RWPE2 (cell line): ENCODE measurements around the gene SNAP47.

Experiments
- ATAC-seq: fragments of 200-7000 bp; cut with Tn5 transposase; 3 replicates; pipeline ENCODE4 v1.9.1; 2021; ENCODE audit warnings: low read depth
- DNase-seq: peaks from one replicate; pipeline ENCODE4 v3.0.0-alpha.2; 2020; ENCODE audit warnings: low spot score
- H3K27ac ChIP-seq: fragments of 450-650 bp; 2 replicates; pipeline ENCODE4 v1.5.1; 2017; ENCODE audit warnings: mild to moderate bottlenecking; ENCODE audit not compliant: poor library complexity, severe bottlenecking
- H3K27me3 ChIP-seq: fragments of 250-450 bp; sonication (Bioruptor Pico); 2 replicates; pipeline ENCODE4 v1.5.1; 2021; ENCODE audit warnings: mild to moderate bottlenecking, moderate library complexity; ENCODE audit not compliant: insufficient read depth, poor library complexity, severe bottlenecking
- H3K36me3 ChIP-seq: fragments of 250-450 bp; sonication (Bioruptor Pico); 2 replicates; pipeline ENCODE4 v1.5.1; 2020; ENCODE audit warnings: low read depth, mild to moderate bottlenecking, moderate library complexity
- H3K4me1 ChIP-seq: fragments of 250-450 bp; sonication (Bioruptor Pico); 2 replicates; pipeline ENCODE4 v1.5.1; 2021; ENCODE audit warnings: mild to moderate bottlenecking, moderate library complexity; ENCODE audit not compliant: insufficient read depth, poor library complexity, severe bottlenecking
- H3K4me3 ChIP-seq: fragments of 250-450 bp; sonication (Bioruptor Pico); 2 replicates; pipeline ENCODE4 v1.5.1; 2021; ENCODE audit warnings: mild to moderate bottlenecking, moderate library complexity; ENCODE audit not compliant: severe bottlenecking
- H3K9me3 ChIP-seq: fragments of 250-450 bp; sonication (Bioruptor Pico); 2 replicates; pipeline ENCODE4 v1.5.1; 2021; ENCODE audit warnings: mild to moderate bottlenecking, moderate library complexity; ENCODE audit not compliant: severe bottlenecking
- TF ChIP-seq, protein P1 (sequence below): fragments of 450-650 bp; IDR thresholded peaks from one replicate; pipeline ENCODE4 v1.5.1; 2017; ENCODE audit warnings: mild to moderate bottlenecking, moderate library complexity; ENCODE audit not compliant: poor library complexity, severe bottlenecking

The SNAP47 gene

GRCh38 chr1:227769936-227770494 is 34.8 kb downstream of the SNAP47 start:
- H3K4me3 ChIP-seq: no peak overlapping the region
- no peaks in the 10 kb centered on the region for H3K27me3 ChIP-seq
- no peaks in the 10 kb centered on the region for H3K36me3 ChIP-seq
- H3K9me3 ChIP-seq: no peaks in the 10 kb centered on the region
- TF ChIP-seq, protein P1, sequence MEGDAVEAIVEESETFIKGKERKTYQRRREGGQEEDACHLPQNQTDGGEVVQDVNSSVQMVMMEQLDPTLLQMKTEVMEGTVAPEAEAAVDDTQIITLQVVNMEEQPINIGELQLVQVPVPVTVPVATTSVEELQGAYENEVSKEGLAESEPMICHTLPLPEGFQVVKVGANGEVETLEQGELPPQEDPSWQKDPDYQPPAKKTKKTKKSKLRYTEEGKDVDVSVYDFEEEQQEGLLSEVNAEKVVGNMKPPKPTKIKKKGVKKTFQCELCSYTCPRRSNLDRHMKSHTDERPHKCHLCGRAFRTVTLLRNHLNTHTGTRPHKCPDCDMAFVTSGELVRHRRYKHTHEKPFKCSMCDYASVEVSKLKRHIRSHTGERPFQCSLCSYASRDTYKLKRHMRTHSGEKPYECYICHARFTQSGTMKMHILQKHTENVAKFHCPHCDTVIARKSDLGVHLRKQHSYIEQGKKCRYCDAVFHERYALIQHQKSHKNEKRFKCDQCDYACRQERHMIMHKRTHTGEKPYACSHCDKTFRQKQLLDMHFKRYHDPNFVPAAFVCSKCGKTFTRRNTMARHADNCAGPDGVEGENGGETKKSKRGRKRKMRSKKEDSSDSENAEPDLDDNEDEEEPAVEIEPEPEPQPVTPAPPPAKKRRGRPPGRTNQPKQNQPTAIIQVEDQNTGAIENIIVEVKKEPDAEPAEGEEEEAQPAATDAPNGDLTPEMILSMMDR: no peak
- H3K27ac ChIP-seq: no peak overlapping the region
- ATAC-seq: no peak
- no peaks in the 10 kb centered on the region for H3K4me1 ChIP-seq
- no peak for DNase-seq

DNA sequence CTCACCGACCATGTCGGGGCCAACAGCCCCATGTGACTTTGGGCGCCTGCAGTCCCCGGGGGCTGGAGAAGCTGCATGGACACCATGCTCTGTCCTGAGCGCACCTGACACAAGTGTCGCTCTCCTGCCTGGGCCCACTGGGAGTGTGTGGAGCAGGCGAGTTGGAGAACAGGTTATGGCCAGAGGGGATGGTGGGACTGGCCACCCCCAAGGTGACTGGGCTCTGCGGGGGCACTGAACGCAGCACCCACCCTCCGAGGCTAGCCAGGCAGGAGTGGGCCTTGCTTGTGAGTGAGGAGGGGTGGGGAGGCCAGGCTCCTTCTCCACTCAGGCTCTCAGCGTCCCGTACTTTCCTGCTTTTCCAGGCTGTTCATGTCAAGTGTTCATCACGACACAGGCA is 35.6 kb downstream of the SNAP47 start:
- DNase-seq (no peak), ATAC-seq (no peak)
- no peaks in the 10 kb centered on the region for H3K4me1 ChIP-seq
- TF ChIP-seq, protein P1: no peak
- no peaks in the 10 kb centered on the region for H3K9me3 ChIP-seq
- H3K36me3 ChIP-seq: no peaks in the 10 kb centered on the region
- no peaks in the 10 kb centered on the region for H3K27me3 ChIP-seq
- no peak overlapping the region for H3K4me3 ChIP-seq
- no peak overlapping the region for H3K27ac ChIP-seq

GRCh38 chr1:227771326-227771725 is 36.1 kb downstream of the SNAP47 start:
- H3K36me3 ChIP-seq: no peaks in the 10 kb centered on the region
- no peaks in the 10 kb centered on the region for H3K9me3 ChIP-seq

DNA sequence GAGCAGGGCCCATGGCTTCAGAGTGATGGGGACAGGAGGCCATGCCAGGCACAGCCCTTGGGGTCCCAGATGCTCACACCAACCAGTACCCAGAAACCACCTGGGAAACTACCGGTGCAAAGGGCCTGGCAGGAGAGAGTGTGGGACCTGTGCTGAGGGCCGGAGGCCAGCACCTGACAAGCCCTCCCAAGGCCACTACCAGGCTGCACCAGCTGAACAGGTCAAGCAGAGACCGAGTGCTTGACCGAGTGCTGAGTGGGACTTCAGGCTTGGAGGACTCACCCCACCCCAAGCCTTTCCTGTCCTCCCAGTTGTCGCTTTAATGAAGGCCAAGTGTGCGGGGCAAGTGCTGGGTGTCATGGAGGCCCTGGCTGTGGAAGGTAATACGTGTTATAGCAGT is 36.5 kb downstream of the SNAP47 start:
- Histone ChIP-seq H3K27ac (no peak overlapping the region), H3K4me3 (no peak overlapping the region), H3K36me3 (no peaks in the 10 kb centered on the region), H3K27me3 (no peaks in the 10 kb centered on the region), H3K4me1 (no peaks in the 10 kb centered on the region), H3K9me3 (no peaks in the 10 kb centered on the region)
- DNase-seq: no peak
- ATAC-seq: no peak
- TF ChIP-seq, protein P1: no peak

More at GRCh38 chr1:227771326-227771725, 36.1 kb downstream of the SNAP47 start:
- TF ChIP-seq, protein P1: no peak
- Histone ChIP-seq H3K4me1 (no peaks in the 10 kb centered on the region), H3K27ac (no peak overlapping the region), H3K4me3 (no peak overlapping the region), H3K27me3 (no peaks in the 10 kb centered on the region)
- ATAC-seq (no peak), DNase-seq (no peak)

GRCh38 chr1:227773558-227773957 is 38.3 kb downstream of the SNAP47 start:
- TF ChIP-seq, protein P1: no peak
- ATAC-seq (no peak), DNase-seq (no peak)
- Histone ChIP-seq H3K36me3 (no peaks in the 10 kb centered on the region), H3K9me3 (no peaks in the 10 kb centered on the region), H3K4me3 (no peak overlapping the region), H3K27ac (no peak overlapping the region), H3K4me1 (no peaks in the 10 kb centered on the region), H3K27me3 (no peaks in the 10 kb centered on the region)
